ENCODE data around the gene LRP8. TPM values are rescaled to one million over a fixed set of nuclear protein-coding genes. Genes with fewer than 3 reads are reported as not detected.

Gene LRP8
- total and polyA plus RNA-seq, 9 of the 15 experiments (the other 6 are each of a cell fraction or from before 2014, with no cell fraction given): 7.1 to 56.1 (median 31.3) TPM

- DNase-seq (ENCODE audit: extremely low read depth in 1 of 4, low spot score in 3 of 4): no peak
- H4K20me1 ChIP-seq (replicated peaks; ENCODE audit: control insufficient read depth, insufficient read depth, low read length): peaks cover 20% of the 10 kb centered on the region
- no peak overlapping the region for H3K27ac ChIP-seq (ENCODE audit: extremely low read depth, low read depth, low read length)
- ATAC-seq: no peak
- no peak for FAIRE-seq
- H3K36me3 ChIP-seq (ENCODE audit: control insufficient read depth, insufficient read depth, low read length): peaks cover 70% of the 10 kb centered on the region; the same call in 2 of the 3 replicates
- ChIA-PET CTCF (ENCODE audit: low intra/inter-chr PET ratio) (no interaction called here), POLR2A (interaction anchor here (1.5 to 2.4 kb wide), 3 partner anchors 11 to 15 kb away, joined by 4 to 9 read pairs (median 4); no protein-coding TSS in a partner anchor)
- H3K27me3 ChIP-seq (ENCODE audit: control insufficient read depth in 2 of 2, insufficient read depth in 2 of 2, low read length in 2 of 2): no peaks in the 10 kb centered on the region
- TF ChIP-seq POLR2G (IDR thresholded peaks at IDR 0.05; ENCODE audit: low read depth, low read length) (0 out of 2 replicates have a peak, but pooled peaks have one; percentile 20), KLF10 (CRISPR knock-in tag; IDR thresholded peaks at IDR 0.05) (no peak)
- in situ Hi-C loops (cut with MboI): no loop called here
- H3K9ac ChIP-seq (ENCODE audit: insufficient read depth in 1 of 2, low read depth in 2 of 2, low read length in 2 of 2): peak overlapping the region in 1 of 2 experiments; percentile 40; a peak in 1 of 4 replicates
- no peaks in the 10 kb centered on the region; the same call in 1 of the 3 replicates for H3K79me2 ChIP-seq (ENCODE audit: control insufficient read depth, insufficient read depth, low read length)
- no peak overlapping the region for H3K4me2 ChIP-seq (ENCODE audit: insufficient read depth, low read length)
- H3K9me1 ChIP-seq (ENCODE audit: control insufficient read depth, insufficient read depth, low read length): no peaks in the 10 kb centered on the region
- H3K4me1 ChIP-seq (replicated peaks in 1 of 2; ENCODE audit: control insufficient read depth in 2 of 2, insufficient read depth in 2 of 2, low read length in 2 of 2): peaks cover 0 to 14% of the 10 kb centered on the region in 2 experiments; a peak in 2 of 5 replicates
- no peaks in the 10 kb centered on the region for H3K9me3 ChIP-seq (replicated peaks; ENCODE audit: control insufficient read depth, insufficient read depth, low read depth, low read length)
- BruUV-seq (replicated peaks): no TSS peak
- H3K4me3 ChIP-seq: no peak overlapping the region
- WGBS (ENCODE audit: insufficient coverage, low coverage, missing lambda C conversion rate): 96% methylated on average over 9 of the region's 15 CpGs
- H2AFZ ChIP-seq (ENCODE audit: low read depth, low read length): no peak overlapping the region
- intact Hi-C loops (cut with micrococcal nuclease): no loop called here
Measured at GRCh38 chr1:53310847-53311681, 16.8 kb downstream of the LRP8 start.

GRCh38 chr1:53309802-53310201 lies 18.1 kb downstream of the LRP8 start:
- H3K9me3 ChIP-seq (replicated peaks; ENCODE audit: control insufficient read depth, insufficient read depth, low read depth, low read length): no peaks in the 10 kb centered on the region
- no peak overlapping the region for H3K27ac ChIP-seq (ENCODE audit: extremely low read depth, low read depth, low read length)
- no peak overlapping the region for H3K4me2 ChIP-seq (ENCODE audit: insufficient read depth, low read length)
- peaks cover 0 to 16% of the 10 kb centered on the region in 2 experiments; a peak in 2 of 5 replicates for H3K4me1 ChIP-seq (replicated peaks in 1 of 2; ENCODE audit: control insufficient read depth in 2 of 2, insufficient read depth in 2 of 2, low read length in 2 of 2)
- H2AFZ ChIP-seq (ENCODE audit: low read depth, low read length): no peak overlapping the region
- POLR2A ChIA-PET: interaction anchor here (2.3 kb wide), 1 partner anchor 9 kb away, joined by 10 read pairs; no protein-coding TSS in a partner anchor
- H3K36me3 ChIP-seq (ENCODE audit: control insufficient read depth, insufficient read depth, low read length): peaks cover 70% of the 10 kb centered on the region; the same call in 2 of the 3 replicates
- 81% methylated on average over 11 of the region's 11 CpGs for WGBS (ENCODE audit: insufficient coverage, low coverage, missing lambda C conversion rate)
- no TSS peak for BruUV-seq (replicated peaks)
- no peaks in the 10 kb centered on the region for H3K27me3 ChIP-seq (ENCODE audit: control insufficient read depth in 2 of 2, insufficient read depth in 2 of 2, low read length in 2 of 2)
- DNase-seq (ENCODE audit: extremely low read depth in 1 of 4, low spot score in 3 of 4) (no peak), ATAC-seq (no peak), FAIRE-seq (no peak)
- H4K20me1 ChIP-seq (replicated peaks; ENCODE audit: control insufficient read depth, insufficient read depth, low read length): peaks cover 17% of the 10 kb centered on the region
- in situ Hi-C loops (cut with MboI) (no loop called here), intact Hi-C loops (cut with micrococcal nuclease) (no loop called here)
- no peak overlapping the region for H3K4me3 ChIP-seq
- CTCF ChIA-PET (ENCODE audit: low intra/inter-chr PET ratio): no interaction called here
- TF ChIP-seq TFE3 (CRISPR knock-in tag; IDR thresholded peaks at IDR 0.05) (no peak), ZNF830 (CRISPR knock-in tag; IDR thresholded peaks at IDR 0.05) (no peak), EZH2 (IDR thresholded peaks at IDR 0.05; ENCODE audit: borderline replicate concordance, low read depth, low read length) (no peak), CBX2 (IDR thresholded peaks at IDR 0.05; ENCODE audit: insufficient read depth, low read length, poor library complexity, severe bottlenecking) (no peak), ZBTB7A (IDR thresholded peaks at IDR 0.05; ENCODE audit: borderline replicate concordance, control insufficient read depth, low read depth, low read length) (no peak)
- no peak overlapping the region for H3K9ac ChIP-seq (ENCODE audit: insufficient read depth in 1 of 2, low read depth in 2 of 2, low read length in 2 of 2)
- H3K79me2 ChIP-seq (ENCODE audit: control insufficient read depth, insufficient read depth, low read length): no peaks in the 10 kb centered on the region; the same call in none of the 3 replicates
- no peaks in the 10 kb centered on the region for H3K9me1 ChIP-seq (ENCODE audit: control insufficient read depth, insufficient read depth, low read length)

Measured in K562 (cell line).